Bronchial epithelial cell (primary cell): ENCODE measurements around the gene C19orf47. TPM values are rescaled to one million over a fixed set of nuclear protein-coding genes. Genes with fewer than 3 reads are reported as not detected.
"Not testable (repeated sequence)": the region's sequence is repeated elsewhere in the genome, so short reads cannot be mapped to it uniquely, and the experiment has no call there.

ENCODE experiments used
- DNase-seq: peaks from one replicate; pipeline ENCODE4 v3.0.0-alpha.2; 2010; ENCODE audit warnings: low read depth
- FAIRE-seq: peaks from 2 replicates; lab custom pipeline; 2011; peaks lifted over from hg19 to GRCh38; lab: Jason Lieb, UNC
- H3K27me3 ChIP-seq: 2 replicates; pipeline ENCODE4 v1.5.1; 2011; ENCODE audit warnings: low read length; ENCODE audit not compliant: control insufficient read depth, insufficient read depth
- H3K36me3 ChIP-seq: 2 replicates; pipeline ENCODE4 v1.5.1; 2011; ENCODE audit warnings: low read length; ENCODE audit not compliant: control insufficient read depth, insufficient read depth
- H3K4me3 ChIP-seq: 2 replicates; pipeline ENCODE4 v1.5.1; 2011; ENCODE audit warnings: mild to moderate bottlenecking, low read depth, low read length, control low read depth
- total RNA-seq: library from RNA; depleted of rRNA; stranded (reverse); fragments of >200 nt; gene quantifications from 2 replicates; pipeline ENCODE4 v1.2.1, GENCODE V29; 2014
- TF ChIP-seq, protein P1 (sequence below): IDR thresholded peaks from 2 replicates; pipeline ENCODE4 v1.5.1; 2011; ENCODE audit warnings: mild to moderate bottlenecking, moderate library complexity, low read length, control low read depth, inconsistent platforms; ENCODE audit not compliant: insufficient read depth, severe bottlenecking

Gene C19orf47
- total RNA-seq, 1 donor from 2014 or later = 3.7 TPM

DNA sequence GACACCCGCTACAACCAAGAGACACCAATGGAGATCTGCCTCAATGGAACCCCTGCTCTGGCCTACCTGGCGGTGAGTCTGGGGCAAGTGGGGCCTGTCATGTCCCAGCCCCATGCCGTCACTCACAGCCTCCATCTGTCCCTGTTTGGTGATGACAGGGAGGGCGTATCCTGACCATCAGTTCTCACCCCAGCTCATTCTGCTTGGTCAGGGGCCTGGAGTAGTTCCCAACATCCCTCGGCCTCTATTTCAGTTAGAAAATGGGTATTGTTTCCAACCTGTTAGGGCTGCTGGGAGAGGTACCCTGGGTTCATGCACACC is 23.6 kb upstream of the C19orf47 start:
- TF ChIP-seq, protein P1, sequence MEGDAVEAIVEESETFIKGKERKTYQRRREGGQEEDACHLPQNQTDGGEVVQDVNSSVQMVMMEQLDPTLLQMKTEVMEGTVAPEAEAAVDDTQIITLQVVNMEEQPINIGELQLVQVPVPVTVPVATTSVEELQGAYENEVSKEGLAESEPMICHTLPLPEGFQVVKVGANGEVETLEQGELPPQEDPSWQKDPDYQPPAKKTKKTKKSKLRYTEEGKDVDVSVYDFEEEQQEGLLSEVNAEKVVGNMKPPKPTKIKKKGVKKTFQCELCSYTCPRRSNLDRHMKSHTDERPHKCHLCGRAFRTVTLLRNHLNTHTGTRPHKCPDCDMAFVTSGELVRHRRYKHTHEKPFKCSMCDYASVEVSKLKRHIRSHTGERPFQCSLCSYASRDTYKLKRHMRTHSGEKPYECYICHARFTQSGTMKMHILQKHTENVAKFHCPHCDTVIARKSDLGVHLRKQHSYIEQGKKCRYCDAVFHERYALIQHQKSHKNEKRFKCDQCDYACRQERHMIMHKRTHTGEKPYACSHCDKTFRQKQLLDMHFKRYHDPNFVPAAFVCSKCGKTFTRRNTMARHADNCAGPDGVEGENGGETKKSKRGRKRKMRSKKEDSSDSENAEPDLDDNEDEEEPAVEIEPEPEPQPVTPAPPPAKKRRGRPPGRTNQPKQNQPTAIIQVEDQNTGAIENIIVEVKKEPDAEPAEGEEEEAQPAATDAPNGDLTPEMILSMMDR = no peak
- Histone ChIP-seq H3K27me3 (no peaks in the 10 kb centered on the region), H3K36me3 (peaks cover 25% of the 10 kb centered on the region), H3K4me3 (no peak overlapping the region)
- DNase-seq = no peak
- no peak for FAIRE-seq

DNA sequence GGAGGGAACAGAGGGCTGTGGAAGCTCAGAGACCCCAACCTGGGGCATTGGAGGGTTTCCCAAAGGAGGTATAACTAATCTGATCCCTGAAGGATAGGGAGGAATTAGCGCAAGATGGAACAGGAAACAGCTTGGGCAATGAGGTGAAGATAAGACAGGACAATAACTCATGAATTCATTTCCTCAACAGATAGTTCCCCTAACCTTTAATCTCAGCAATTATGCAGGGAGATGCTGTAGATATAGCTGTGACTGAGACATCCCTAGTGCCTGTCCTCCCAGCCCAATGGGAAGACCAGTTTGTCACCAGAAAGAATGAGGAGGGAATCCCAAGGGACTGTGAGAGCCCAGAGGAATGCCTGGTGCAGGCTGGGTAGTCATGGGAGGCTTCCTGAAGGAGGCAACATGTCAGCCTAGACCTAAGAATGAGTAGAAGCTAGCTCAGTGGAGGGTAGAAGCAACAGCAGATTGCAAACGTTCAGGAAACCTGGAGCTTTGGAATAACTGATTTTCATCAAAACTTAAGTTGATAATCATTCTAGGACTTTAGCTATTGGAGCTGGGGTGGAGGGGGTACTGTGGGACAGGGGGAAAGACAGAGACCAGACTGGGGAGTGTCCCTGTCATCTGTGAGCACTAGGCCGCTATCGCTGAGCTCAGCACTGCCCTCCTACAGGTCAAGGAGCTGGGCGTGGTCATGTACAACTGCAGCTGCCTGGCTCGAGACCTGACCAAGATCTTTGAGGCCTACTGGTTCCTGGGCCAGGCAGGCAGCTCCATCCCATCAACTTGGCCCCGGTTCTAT is 23.0 kb upstream of the C19orf47 start:
- no peaks in the 10 kb centered on the region for H3K27me3 ChIP-seq
- DNase-seq (no peak), FAIRE-seq (peak; percentile 76)
- peaks cover 29% of the 10 kb centered on the region for H3K36me3 ChIP-seq
- no peak overlapping the region for H3K4me3 ChIP-seq
- TF ChIP-seq, protein P1 = no peak

DNA sequence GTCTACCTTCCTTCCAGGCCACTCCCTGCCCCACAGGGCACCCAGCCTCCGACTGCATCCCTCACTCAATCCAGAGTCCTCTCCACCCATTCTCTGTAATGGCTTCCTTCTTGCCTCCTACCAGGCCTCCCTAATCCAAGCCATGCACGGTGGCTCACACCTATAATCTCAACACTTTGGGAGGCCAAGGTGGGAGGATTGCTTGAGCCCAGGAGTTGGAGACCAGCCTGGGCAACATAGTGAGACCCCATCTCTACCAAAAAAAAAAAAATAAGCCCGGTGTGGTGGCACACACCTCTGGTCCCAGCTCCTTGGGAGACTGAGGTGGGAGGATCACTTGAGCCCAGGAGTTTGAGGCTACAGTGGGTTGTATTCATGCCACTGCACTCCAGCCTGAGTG is 22.1 kb upstream of the C19orf47 start:
- DNase-seq = not testable (repeated sequence)

DNA sequence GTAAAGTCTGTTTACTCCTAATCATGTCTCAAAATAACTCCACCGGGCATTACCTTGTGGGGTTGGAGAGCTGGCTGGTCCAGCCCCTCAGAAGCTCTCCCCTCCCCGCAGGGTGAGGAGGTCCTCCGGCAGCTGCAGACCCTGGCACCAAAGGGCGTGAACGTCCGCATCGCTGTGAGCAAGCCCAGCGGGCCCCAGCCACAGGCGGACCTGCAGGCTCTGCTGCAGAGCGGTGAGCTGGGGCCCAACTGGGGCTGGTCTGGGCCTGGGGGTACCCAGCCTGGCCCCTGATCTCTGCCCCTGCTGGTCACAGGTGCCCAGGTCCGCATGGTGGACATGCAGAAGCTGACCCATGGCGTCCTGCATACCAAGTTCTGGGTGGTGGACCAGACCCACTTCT is 21.6 kb upstream of the C19orf47 start:
- no peak for DNase-seq
- FAIRE-seq = no peak
- H3K36me3 ChIP-seq = peaks cover 30% of the 10 kb centered on the region

More for the DNA sequence above, 22.1 kb upstream of the C19orf47 start:
- not testable (repeated sequence) for H3K4me3 ChIP-seq, H3K27me3 ChIP-seq, FAIRE-seq
- peaks cover 30% of the 10 kb centered on the region for H3K36me3 ChIP-seq

DNA sequence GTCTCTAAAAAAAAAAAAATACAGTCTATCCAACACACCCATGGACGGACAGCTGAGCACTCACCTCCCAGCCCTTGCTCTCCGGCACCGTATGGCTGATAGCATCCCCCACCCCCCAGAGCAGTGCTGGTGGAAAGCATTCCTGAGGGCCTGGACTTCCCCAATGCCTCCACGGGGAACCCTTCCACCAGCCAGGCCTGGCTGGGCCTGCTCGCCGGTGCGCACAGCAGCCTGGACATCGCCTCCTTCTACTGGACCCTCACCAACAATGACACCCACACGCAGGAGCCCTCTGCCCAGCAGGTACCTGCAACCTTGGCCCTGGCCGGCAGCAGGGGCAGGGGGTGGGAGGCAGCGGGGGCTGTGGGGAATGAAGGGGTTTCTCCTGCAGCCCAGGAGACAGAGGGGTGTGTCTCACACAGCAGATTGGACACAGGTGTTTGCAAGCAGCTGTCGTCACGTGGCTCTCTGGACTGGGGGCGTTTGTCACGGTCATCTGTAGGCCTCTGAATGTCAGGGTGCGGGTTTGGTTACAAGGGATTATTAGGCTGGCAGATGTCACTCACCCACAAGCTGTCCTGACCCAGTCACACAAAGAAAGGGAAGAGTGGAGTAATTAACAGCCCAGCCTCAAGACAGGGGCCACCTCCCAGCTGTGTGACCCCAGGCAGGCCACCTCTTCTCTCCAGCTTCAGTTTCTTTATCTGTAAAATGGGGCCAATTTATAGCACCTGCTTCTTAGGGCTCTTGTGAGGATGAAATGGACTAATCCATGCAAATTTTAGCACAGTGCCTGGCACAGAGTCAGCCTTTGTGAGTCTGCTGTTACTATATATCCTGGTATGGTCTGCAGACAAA is 19.6 kb upstream of the C19orf47 start:
- TF ChIP-seq, protein P1 = no peak

More for the DNA sequence above, 21.6 kb upstream of the C19orf47 start:
- Histone ChIP-seq H3K27me3 (no peaks in the 10 kb centered on the region), H3K4me3 (no peak overlapping the region)
- TF ChIP-seq, protein P1 = no peak

More for the DNA sequence above, 19.6 kb upstream of the C19orf47 start:
- H3K36me3 ChIP-seq = peaks cover 23% of the 10 kb centered on the region
- no peaks in the 10 kb centered on the region for H3K27me3 ChIP-seq
- H3K4me3 ChIP-seq = no peak overlapping the region
- no peak for DNase-seq
- no peak for FAIRE-seq
